GM18519 (cell line): ENCODE data around the gene KRT83.
"Not testable (repeated sequence)": the region's sequence is repeated elsewhere in the genome, so short reads cannot be mapped to it uniquely, and the experiment has no call there.

Source experiments
- ATAC-seq: cut with Tn5 transposase; IDR thresholded peaks from one replicate; pipeline ENCODE4 v1.9.1; 2021; ENCODE audit warnings: mild to moderate bottlenecking, moderate library complexity; ENCODE audit not compliant: unreplicated experiment, low FRiP score

The KRT83 gene

DNA sequence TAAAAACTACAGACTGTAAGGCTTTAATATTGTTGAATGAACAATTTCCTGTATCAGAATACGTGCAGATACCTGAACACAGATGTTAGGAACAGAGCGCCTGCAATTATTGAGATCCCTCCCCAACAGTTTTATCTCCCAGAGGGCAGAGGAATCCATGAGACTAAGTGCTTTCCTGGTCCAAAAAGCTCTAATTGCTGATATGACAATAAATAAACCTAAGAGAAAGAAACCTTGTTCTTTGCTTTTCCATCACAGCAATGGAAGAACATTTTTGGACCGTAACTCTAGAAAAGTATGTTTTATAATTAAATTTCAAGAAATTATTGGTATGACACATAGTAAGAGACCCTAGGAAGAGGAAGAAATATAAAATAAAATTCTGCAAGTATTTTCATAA lies 13.0 kb upstream of the KRT83 start:
- no peak for ATAC-seq

GRCh38 chr12:52333321-52333720 lies 12.1 kb upstream of the KRT83 start:
- no peak for ATAC-seq

DNA sequence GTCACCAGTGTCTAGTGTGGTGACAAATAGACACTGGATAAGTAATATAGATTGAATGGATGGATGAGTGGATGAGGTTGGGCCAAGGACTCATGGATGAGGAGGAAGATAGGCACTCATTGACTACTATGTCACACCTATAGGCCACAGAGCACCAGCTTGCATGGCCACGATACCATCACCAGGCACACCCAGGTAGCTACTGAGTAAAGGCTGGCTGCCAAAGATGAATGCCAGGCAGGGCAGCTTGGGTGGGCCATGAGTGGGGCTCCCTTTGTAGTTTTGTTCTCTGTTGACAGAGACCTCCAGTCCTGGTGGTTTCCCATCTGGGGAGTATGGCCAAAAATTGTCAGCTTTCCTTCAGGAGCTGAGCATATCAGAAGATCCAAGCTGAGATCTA lies 11.2 kb upstream of the KRT83 start:
- ATAC-seq: no peak

DNA sequence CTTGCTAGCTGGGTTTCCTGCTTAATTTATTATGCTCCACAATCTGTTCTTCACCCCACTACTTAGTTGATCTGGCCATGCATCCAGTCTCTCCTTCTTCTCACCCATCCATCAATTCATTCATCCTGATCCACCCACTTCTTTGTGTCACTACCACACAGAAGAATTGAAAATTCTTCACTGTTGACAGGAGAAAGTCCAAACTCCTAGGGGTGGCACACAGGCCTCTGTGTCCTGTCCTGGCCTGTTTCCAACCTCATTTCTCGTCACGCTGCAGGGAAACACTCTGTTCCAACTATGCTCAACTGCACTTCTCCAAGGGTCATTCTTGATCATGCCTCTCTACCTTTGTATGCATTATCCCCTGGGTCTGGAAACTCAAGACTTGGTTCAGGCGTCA lies 10.6 kb upstream of the KRT83 start:
- ATAC-seq: no peak

DNA sequence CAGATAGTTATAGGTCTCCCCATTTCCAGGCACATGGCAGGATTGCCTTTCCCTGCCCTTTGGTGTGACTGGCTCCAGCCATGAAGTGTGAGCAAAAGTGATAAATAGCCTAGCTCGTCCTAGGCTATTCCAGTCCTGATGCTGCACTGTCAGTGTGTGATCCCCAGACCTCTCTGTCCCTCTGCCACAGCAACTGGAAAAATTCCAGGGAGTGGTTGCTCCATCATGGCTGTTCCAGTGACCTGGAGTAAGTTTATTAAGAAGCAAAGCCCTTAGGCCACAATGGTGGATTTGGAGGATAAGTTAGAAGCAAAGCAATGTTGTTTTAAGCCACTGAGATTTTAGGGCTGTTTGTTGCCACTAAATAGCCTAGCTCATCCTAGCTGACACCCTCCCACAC lies 9.8 kb upstream of the KRT83 start:
- no peak for ATAC-seq

GRCh38 chr12:52327830-52328500 lies 6.8 kb upstream of the KRT83 start:
- no peak for ATAC-seq

DNA sequence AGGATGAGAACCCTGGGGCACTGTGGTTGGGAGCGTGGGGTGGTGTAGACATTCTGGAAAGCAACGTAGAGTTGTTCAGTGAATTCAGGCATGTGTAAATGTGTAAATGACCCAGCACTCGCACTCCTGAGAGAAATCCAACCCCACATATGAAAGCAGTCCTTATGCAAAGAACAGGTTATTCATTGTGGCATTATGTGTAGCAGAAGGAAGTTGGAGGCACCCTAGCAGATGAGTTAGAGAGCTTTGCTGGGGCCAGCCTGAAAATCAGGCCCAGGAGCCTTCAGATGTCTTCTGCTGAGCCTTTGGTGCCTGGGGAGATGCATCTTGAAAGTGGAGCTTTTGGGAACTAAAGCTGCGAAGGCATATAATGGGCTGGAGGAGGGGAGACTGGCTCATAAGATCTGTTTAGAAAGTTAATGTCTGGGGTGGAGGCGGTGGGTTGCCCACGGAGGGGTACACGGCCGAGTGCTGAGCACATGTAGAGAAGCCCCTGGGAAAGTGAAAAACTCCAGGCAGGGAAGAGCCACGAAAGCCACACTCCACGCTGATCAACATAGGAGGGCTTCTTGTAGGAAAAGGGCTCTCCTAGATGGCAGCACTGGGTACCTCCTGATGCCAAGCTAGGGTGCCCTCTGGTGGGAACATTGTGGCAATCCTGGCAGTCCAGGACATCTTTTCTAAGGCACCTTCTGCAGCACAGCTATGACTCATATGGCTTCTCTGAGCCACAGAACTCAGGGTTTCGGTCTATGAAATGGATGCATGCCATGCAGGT lies 6.0 kb upstream of the KRT83 start:
- ATAC-seq: peak; percentile 82

DNA sequence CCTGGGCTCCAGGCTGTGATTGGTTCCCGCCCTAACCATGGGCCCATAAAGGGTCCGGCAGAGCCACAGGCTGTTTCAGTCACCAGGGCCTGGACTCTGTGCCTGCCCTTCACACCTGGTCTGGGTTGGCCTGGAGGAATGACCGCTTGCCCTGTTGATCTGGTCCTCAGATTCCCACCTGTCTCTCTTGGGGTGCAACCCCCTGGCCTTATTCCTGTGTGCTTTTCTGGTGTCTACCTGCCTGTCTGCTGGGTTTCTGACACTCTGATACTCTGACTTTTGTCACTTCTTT lies 2.9 kb upstream of the KRT83 start:
- ATAC-seq: no peak

DNA sequence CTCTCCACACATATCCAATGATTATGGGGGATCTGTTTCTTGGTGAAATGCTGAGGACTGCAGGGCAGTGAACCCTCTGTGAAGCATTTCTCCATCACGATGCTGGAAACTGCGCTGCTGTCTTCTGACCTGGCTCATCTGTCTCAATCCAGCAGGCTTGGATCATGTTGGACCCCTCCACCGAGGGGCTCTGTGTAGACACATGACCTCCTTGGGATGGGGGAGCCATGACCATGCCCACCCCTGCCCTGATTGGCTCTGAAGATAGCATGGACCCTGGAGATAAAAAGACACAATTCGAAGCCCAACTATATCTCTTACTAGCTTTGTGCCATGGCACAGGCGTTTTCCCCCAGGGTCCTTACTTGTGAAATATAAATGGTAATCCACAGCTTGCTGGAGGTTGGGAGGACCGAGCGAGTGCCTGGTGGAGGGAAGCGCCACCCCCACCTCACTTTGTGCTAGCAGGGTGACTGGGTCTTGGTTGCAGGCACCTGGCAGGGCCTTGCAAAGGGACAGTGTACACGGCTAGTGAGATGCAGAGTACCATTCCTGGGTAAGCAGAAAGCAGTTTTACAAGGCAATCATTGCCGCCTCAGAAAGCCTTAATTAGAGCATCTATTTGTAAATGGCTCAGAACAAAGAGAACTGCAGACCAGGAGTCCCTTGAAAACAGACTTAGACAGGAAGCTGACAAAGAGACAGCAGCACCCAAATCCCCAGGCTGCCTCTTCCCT lies 2.4 kb upstream of the KRT83 start:
- ATAC-seq: no peak

GRCh38 chr12:52323001-52323400 lies 1.8 kb upstream of the KRT83 start:
- ATAC-seq: no peak

- ATAC-seq: no peak
Measured at GRCh38 chr12:52322069-52322468, 871 bp upstream of the KRT83 start.

- ATAC-seq: no peak
Measured at GRCh38 chr12:52321418-52321817, 220 bp upstream of the KRT83 start.

GRCh38 chr12:52319097-52319496 lies 2.1 kb downstream of the KRT83 start:
- no peak for ATAC-seq

- ATAC-seq: no peak
Measured at GRCh38 chr12:52318241-52318990, 2.8 kb downstream of the KRT83 start.

- ATAC-seq: no peak
Measured at GRCh38 chr12:52317468-52318052, 3.6 kb downstream of the KRT83 start.

DNA sequence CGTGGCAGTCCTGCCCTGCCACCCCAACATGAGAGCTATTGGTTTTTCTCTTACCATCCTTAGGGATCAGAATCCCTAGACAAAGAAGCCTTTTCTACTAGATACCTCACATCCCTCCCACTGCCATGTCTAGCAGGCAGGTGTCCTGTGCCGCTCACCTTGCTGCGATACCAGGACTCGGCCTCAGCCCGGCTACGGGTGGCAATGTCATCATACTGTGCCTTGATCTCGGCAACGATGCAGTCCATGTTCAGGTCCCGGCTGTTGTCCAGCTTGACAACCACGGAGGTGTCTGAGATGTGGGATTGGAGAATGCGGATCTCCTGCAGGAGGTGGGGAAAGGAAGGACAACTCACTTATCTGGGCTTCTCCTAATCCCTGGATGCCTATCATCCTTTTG lies 4.5 kb downstream of the KRT83 start:
- ATAC-seq: no peak

GRCh38 chr12:52316290-52316689 lies 4.9 kb downstream of the KRT83 start:
- no peak for ATAC-seq

- not testable (repeated sequence) for ATAC-seq
Measured at GRCh38 chr12:52315721-52316120, 5.5 kb downstream of the KRT83 start.

DNA sequence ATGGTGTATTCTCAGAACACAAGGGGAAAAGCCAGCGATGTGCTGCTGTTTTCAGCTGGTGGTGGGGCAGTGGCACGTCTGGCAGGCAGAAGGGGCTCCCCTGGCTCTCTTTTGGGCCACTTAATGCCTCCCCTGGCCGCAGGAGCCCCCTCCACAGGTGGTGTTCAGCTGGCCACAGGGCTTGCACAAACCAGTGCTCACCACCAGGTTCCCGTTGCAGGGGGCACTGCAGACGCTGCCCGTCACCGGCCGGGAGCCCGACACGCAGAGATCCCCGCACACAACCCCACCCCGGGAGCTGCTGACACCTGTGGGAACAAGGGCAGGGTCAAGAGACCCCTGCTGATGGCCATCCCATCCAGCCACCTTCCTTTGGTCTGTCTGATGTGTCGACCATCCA lies 6.7 kb downstream of the KRT83 start:
- no peak for ATAC-seq

- no peak for ATAC-seq
Measured at GRCh38 chr12:52313926-52314325, 7.3 kb downstream of the KRT83 start.

- no peak for ATAC-seq
Measured at GRCh38 chr12:52313461-52313860, 7.7 kb downstream of the KRT83 start.
